ENCODE data around the gene GSN. TPM values are rescaled to one million over a fixed set of nuclear protein-coding genes. Genes with fewer than 3 reads are reported as not detected.

The GSN gene
- total and polyA plus RNA-seq, 4 donors, result 18.8 to 402 (median 51.6) TPM

GRCh38 chr9:121253162-121253561, 14.8 kb upstream of the GSN start:
- H3K27me3 ChIP-seq (ENCODE audit: control insufficient read depth in 4 of 4, insufficient read depth in 4 of 4, low read length in 3 of 4), result no peaks in the 10 kb centered on the region
- WGBS, result 94% methylated on average over 2 of the region's 2 CpGs

GRCh38 chr9:121253821-121254501, 14.0 kb upstream of the GSN start:
- H3K9ac ChIP-seq (ENCODE audit: low read depth in 1 of 2, low read length in 2 of 2), result no peak overlapping the region
- no peaks in the 10 kb centered on the region for H3K4me1 ChIP-seq (ENCODE audit: control insufficient read depth in 4 of 4, insufficient read depth in 4 of 4, low read length in 3 of 4)
- H3K9me3 ChIP-seq (ENCODE audit: control insufficient read depth in 4 of 4, low read length in 3 of 4), result no peaks in the 10 kb centered on the region
- no peak for DNase-seq (ENCODE audit: low spot score)
- no peak overlapping the region for H3K4me3 ChIP-seq (ENCODE audit: low read depth in 1 of 3, low read length in 3 of 3)
- WGBS, result 65% methylated on average over 6 of the region's 6 CpGs
- H3K27me3 ChIP-seq (ENCODE audit: control insufficient read depth in 4 of 4, insufficient read depth in 4 of 4, low read length in 3 of 4), result no peaks in the 10 kb centered on the region
- TF ChIP-seq JUND (IDR thresholded peaks at IDR 0.05) (no peak), ZBTB33 (IDR thresholded peaks at IDR 0.05) (no peak), CTCF (IDR thresholded peaks at IDR 0.05; ENCODE audit: low read depth, low read length, missing input control) (no peak), TAF1 (conservative IDR thresholded peaks at IDR 0.05) (no peak), RAD21 (IDR thresholded peaks at IDR 0.05) (no peak), MAX (IDR thresholded peaks at IDR 0.05) (no peak), ATF3 (IDR thresholded peaks at IDR 0.05) (no peak), HNF4A (conservative IDR thresholded peaks at IDR 0.05) (no peak), NR2F2 (IDR thresholded peaks at IDR 0.05) (no peak), FOXA1 (IDR thresholded peaks at IDR 0.05) (no peak), FOXA2 (IDR thresholded peaks at IDR 0.05) (no peak), GABPA (IDR thresholded peaks at IDR 0.05 in 1 of 2, conservative IDR thresholded peaks at IDR 0.05 in 1 of 2) (no peak), REST (IDR thresholded peaks at IDR 0.05) (no peak)
- no peak overlapping the region for H3K27ac ChIP-seq (ENCODE audit: low read depth in 1 of 2, low read length in 2 of 2)
- H3K36me3 ChIP-seq (ENCODE audit: control insufficient read depth in 4 of 4, insufficient read depth in 3 of 4, low read depth in 1 of 4, low read length in 3 of 4), result no peaks in the 10 kb centered on the region

More at GRCh38 chr9:121253162-121253561, 14.8 kb upstream of the GSN start:
- H3K27ac ChIP-seq (ENCODE audit: low read depth in 1 of 2, low read length in 2 of 2), result no peak overlapping the region
- no peak overlapping the region for H3K9ac ChIP-seq (ENCODE audit: low read depth in 1 of 2, low read length in 2 of 2)
- H3K9me3 ChIP-seq (ENCODE audit: control insufficient read depth in 4 of 4, low read length in 3 of 4), result no peaks in the 10 kb centered on the region
- H3K36me3 ChIP-seq (ENCODE audit: control insufficient read depth in 4 of 4, insufficient read depth in 3 of 4, low read depth in 1 of 4, low read length in 3 of 4), result no peaks in the 10 kb centered on the region
- no peak for DNase-seq (ENCODE audit: low spot score)
- TF ChIP-seq RXRA (IDR thresholded peaks at IDR 0.05) (no peak), NR2F2 (IDR thresholded peaks at IDR 0.05) (no peak), YY1 (IDR thresholded peaks at IDR 0.05) (no peak), FOXA1 (IDR thresholded peaks at IDR 0.05) (no peak), FOXA2 (IDR thresholded peaks at IDR 0.05) (no peak), EGR1 (IDR thresholded peaks at IDR 0.05; ENCODE audit: low read depth in 2 of 2) (no peak), RAD21 (IDR thresholded peaks at IDR 0.05) (no peak), HNF4G (IDR thresholded peaks at IDR 0.05) (no peak), SP1 (IDR thresholded peaks at IDR 0.05) (no peak), MAX (IDR thresholded peaks at IDR 0.05) (no peak), TAF1 (conservative IDR thresholded peaks at IDR 0.05) (no peak), CTCF (IDR thresholded peaks at IDR 0.05; ENCODE audit: low read depth, low read length, missing input control) (no peak), GABPA (IDR thresholded peaks at IDR 0.05 in 1 of 2, conservative IDR thresholded peaks at IDR 0.05 in 1 of 2) (no peak), HNF4A (conservative IDR thresholded peaks at IDR 0.05) (no peak)
- H3K4me3 ChIP-seq (ENCODE audit: low read depth in 1 of 3, low read length in 3 of 3), result no peak overlapping the region
- no peaks in the 10 kb centered on the region for H3K4me1 ChIP-seq (ENCODE audit: control insufficient read depth in 4 of 4, insufficient read depth in 4 of 4, low read length in 3 of 4)
